GM23338 (cell line): ENCODE data around the gene RPL32. TPM values are rescaled to one million over a fixed set of nuclear protein-coding genes. Genes with fewer than 3 reads are reported as not detected.

Experiments used
- ATAC-seq: fragments of 200-7000 bp; cut with Tn5 transposase; 3 replicates; pipeline ENCODE4 v1.9.1; 2020
- DNase-seq: peaks from one replicate; pipeline ENCODE4 v3.0.0-alpha.2; 2015; ENCODE audit warnings: low spot score
- H2AFZ ChIP-seq: fragments of 200-600 bp; sonication (generic); 2 replicates; pipeline ENCODE4 v1.8.0; 2016; ENCODE audit warnings: antibody characterized with exemption, mild to moderate bottlenecking, moderate library complexity
- H3F3A ChIP-seq: fragments of 200-600 bp; sonication (generic); replicated peaks from 2 replicates; pipeline ENCODE4 v1.8.0; 2017; ENCODE audit warnings: antibody characterized with exemption, mixed run types, low read depth
- H3K27ac ChIP-seq: fragments of 200-600 bp; sonication (generic); 2 replicates; pipeline ENCODE4 v1.6.1; 2016; ENCODE audit warnings: low read depth
- H3K27me3 ChIP-seq: fragments of 200-600 bp; sonication (generic); 2 replicates; pipeline ENCODE4 v1.8.0; 2016; ENCODE audit warnings: mild to moderate bottlenecking, mixed run types, moderate library complexity; ENCODE audit not compliant: insufficient read depth
- H3K36me3 ChIP-seq: fragments of 200-600 bp; sonication (generic); 2 replicates; pipeline ENCODE4 v1.8.0; 2016; ENCODE audit warnings: mild to moderate bottlenecking; ENCODE audit not compliant: insufficient read depth
- H3K4me1 ChIP-seq: fragments of 200-600 bp; sonication (generic); 2 replicates; pipeline ENCODE4 v1.8.0; 2016; ENCODE audit warnings: mild to moderate bottlenecking, moderate library complexity; ENCODE audit not compliant: insufficient read depth
- H3K4me2 ChIP-seq: fragments of 200-600 bp; sonication (generic); 2 replicates; pipeline ENCODE4 v1.7.1; 2017; ENCODE audit warnings: mixed run types
- H3K4me3 ChIP-seq: fragments of 200-600 bp; sonication (generic); 2 replicates; pipeline ENCODE4 v1.6.1; 2016; ENCODE audit warnings: mixed run types
- H3K79me2 ChIP-seq: fragments of 200-600 bp; sonication (generic); replicated peaks from 2 replicates; pipeline ENCODE4 v1.8.0; 2017; ENCODE audit warnings: mild to moderate bottlenecking; ENCODE audit not compliant: insufficient read depth
- H3K9me2 ChIP-seq: fragments of 200-600 bp; sonication (generic); 2 replicates; pipeline ENCODE4 v1.8.0; 2017; ENCODE audit not compliant: insufficient read depth
- H4K20me1 ChIP-seq: fragments of 200-600 bp; sonication (generic); replicated peaks from 2 replicates; pipeline ENCODE4 v1.8.0; 2017; ENCODE audit warnings: mild to moderate bottlenecking; ENCODE audit not compliant: insufficient read depth
- H3K27ac Mint-ChIP-seq: 2 replicates; pipeline ENCODE4 v1.8.0; 2020; ENCODE audit warnings: inconsistent platforms, mild to moderate bottlenecking, moderate library complexity, mixed read lengths
- H3K27me3 Mint-ChIP-seq: 3 replicates; pipeline ENCODE4 v1.8.0; 2022; ENCODE audit warnings: low read depth, mild to moderate bottlenecking, moderate library complexity, mixed read lengths, inconsistent platforms; ENCODE audit not compliant: insufficient read depth, poor library complexity
- H3K36me3 Mint-ChIP-seq: 3 replicates; pipeline ENCODE4 v1.8.0; 2021; ENCODE audit warnings: low read depth, mild to moderate bottlenecking, inconsistent platforms, moderate library complexity, mixed read lengths
- H3K4me1 Mint-ChIP-seq: 3 replicates; pipeline ENCODE4 v1.8.0; 2020; ENCODE audit warnings: mild to moderate bottlenecking, inconsistent platforms, mixed read lengths
- H3K4me3 Mint-ChIP-seq: 3 replicates; pipeline ENCODE4 v1.8.0; 2021; ENCODE audit warnings: moderate library complexity, mild to moderate bottlenecking, inconsistent platforms, mixed read lengths
- H3K9me3 Mint-ChIP-seq: 3 replicates; pipeline ENCODE4 v1.8.0; 2020; ENCODE audit warnings: moderate library complexity, mild to moderate bottlenecking, inconsistent platforms, mixed read lengths
- ETS1 ChIP-seq: IDR thresholded peaks from 2 replicates; pipeline ENCODE4 v1.6.1; 2016; ENCODE audit warnings: antibody characterized with exemption
- EZH2 ChIP-seq: fragments of 200-600 bp; sonication (generic); IDR thresholded peaks from one replicate; pipeline ENCODE4 v1.8.0; 2017; ENCODE audit warnings: antibody characterized with exemption, mild to moderate bottlenecking, low read depth; ENCODE audit not compliant: unreplicated experiment
- POLR2AphosphoS5 ChIP-seq: IDR thresholded peaks from 2 replicates; pipeline ENCODE4 v1.6.1; 2016; ENCODE audit warnings: antibody characterized with exemption, low read depth
- REST ChIP-seq: IDR thresholded peaks from one replicate; pipeline ENCODE4 v1.6.1; 2018; ENCODE audit warnings: antibody characterized with exemption; ENCODE audit not compliant: unreplicated experiment
- STAT1 ChIP-seq: IDR thresholded peaks from one replicate; pipeline ENCODE4 v1.6.1; 2016; ENCODE audit warnings: antibody characterized with exemption; ENCODE audit not compliant: unreplicated experiment
- ZNF331 ChIP-seq: fragments of 250-450 bp; sonication (Bioruptor Pico); IDR thresholded peaks from 2 replicates; pipeline ENCODE4 v1.5.0; 2020; ENCODE audit warnings: low read depth, mild to moderate bottlenecking, moderate library complexity
- ZNF462 ChIP-seq: fragments of 250-450 bp; sonication (Bioruptor Pico); IDR thresholded peaks from 2 replicates; pipeline ENCODE4 v1.5.0; 2020; ENCODE audit warnings: mild to moderate bottlenecking, moderate library complexity
- polyA plus RNA-seq: library from polyadenylated mRNA; unstranded; fragments of >200 nt; fragmentation: Nextera tagmentation; extraction: Ambion mirVana; gene quantifications from 2 replicates; pipeline ENCODE4 v1.2.1, GENCODE V29; 2016
- total RNA-seq: library from RNA; depleted of rRNA; stranded (reverse); fragments of >200 nt; shearing (Covaris generic); gene quantifications from 2 replicates; pipeline ENCODE4 v1.2.3, GENCODE V29; 2014
- TF ChIP-seq, protein P1 (sequence below), 2 experiments: fragments of 200-600 bp in 1 of 2; sonication (generic) in 1 of 2; conservative IDR thresholded peaks; 2 replicates each; pipeline versions ENCODE4 v1.5.1 to v1.6.1; 2016 to 2017; ENCODE audit warnings: antibody characterized with exemption in 2 of 2, low read depth in 2 of 2, mild to moderate bottlenecking in 2 of 2, moderate library complexity in 1 of 2

Gene RPL32
- total and polyA plus RNA-seq, 2 experiments from 2014 or later = 561 to 2,550 TPM

DNA sequence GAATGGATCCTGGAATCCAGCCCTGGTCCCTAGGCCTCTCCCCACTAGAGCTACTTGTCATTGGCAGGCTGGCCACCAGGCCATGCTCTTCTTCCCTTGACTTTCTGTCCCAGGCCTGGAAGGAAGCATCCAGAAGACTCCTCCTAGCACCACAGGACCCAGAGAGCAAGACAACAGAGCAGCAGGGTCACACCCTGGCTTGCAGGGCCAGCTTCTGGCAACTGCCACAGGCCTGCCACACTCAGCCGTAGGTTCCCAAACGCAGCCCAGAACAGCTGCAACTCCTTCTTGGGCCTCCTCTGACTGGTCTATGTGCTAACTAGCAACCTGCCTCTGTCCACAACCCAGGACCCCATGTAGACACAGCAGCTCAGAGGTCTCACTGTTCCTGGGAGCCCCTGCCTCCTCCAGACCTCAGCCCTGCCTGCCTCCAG lies 36.8 kb upstream of the RPL32 start (continued):
- TF ChIP-seq REST = no peak

GRCh38 chr3:12877040-12877439 lies 35.7 kb upstream of the RPL32 start:
- Mint-ChIP-seq H3K9me3 (no peaks in the 10 kb centered on the region; the same call in 2 of the 3 replicates), H3K27ac (no peak overlapping the region), H3K36me3 (no peaks in the 10 kb centered on the region; the same call in 2 of the 3 replicates), H3K4me3 (peak overlapping the region; percentile 34; the same call in 1 of the 3 replicates), H3K4me1 (peaks cover 11% of the 10 kb centered on the region; the same call in 2 of the 3 replicates), H3K27me3 (peaks cover 16% of the 10 kb centered on the region)
- no peaks in the 10 kb centered on the region for H3K36me3 ChIP-seq
- H3F3A ChIP-seq = no peaks in the 10 kb centered on the region
- no peak overlapping the region for H3K27ac ChIP-seq
- DNase-seq (no peak), ATAC-seq (no peak)
- no peaks in the 10 kb centered on the region for H3K4me1 ChIP-seq
- peaks cover 11% of the 10 kb centered on the region for H3K27me3 ChIP-seq
- H3K4me2 ChIP-seq = no peak overlapping the region
- H3K9me2 ChIP-seq = no peaks in the 10 kb centered on the region
- no peaks in the 10 kb centered on the region for H4K20me1 ChIP-seq
- no peak overlapping the region for H3K4me3 ChIP-seq
- H3K79me2 ChIP-seq = no peaks in the 10 kb centered on the region
- H2AFZ ChIP-seq = no peak overlapping the region
- TF ChIP-seq REST (no peak), EZH2 (no peak), ETS1 (no peak), ZNF331 (CRISPR knock-in tag) (no peak), ZNF462 (no peak), STAT1 (no peak), POLR2AphosphoS5 (no peak)
- TF ChIP-seq, protein P1, sequence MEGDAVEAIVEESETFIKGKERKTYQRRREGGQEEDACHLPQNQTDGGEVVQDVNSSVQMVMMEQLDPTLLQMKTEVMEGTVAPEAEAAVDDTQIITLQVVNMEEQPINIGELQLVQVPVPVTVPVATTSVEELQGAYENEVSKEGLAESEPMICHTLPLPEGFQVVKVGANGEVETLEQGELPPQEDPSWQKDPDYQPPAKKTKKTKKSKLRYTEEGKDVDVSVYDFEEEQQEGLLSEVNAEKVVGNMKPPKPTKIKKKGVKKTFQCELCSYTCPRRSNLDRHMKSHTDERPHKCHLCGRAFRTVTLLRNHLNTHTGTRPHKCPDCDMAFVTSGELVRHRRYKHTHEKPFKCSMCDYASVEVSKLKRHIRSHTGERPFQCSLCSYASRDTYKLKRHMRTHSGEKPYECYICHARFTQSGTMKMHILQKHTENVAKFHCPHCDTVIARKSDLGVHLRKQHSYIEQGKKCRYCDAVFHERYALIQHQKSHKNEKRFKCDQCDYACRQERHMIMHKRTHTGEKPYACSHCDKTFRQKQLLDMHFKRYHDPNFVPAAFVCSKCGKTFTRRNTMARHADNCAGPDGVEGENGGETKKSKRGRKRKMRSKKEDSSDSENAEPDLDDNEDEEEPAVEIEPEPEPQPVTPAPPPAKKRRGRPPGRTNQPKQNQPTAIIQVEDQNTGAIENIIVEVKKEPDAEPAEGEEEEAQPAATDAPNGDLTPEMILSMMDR (conservative IDR thresholded peaks at IDR 0.05; ENCODE audit: low read depth in 2 of 2) = no peak
